K562 (cell line): ENCODE measurements around the gene PIM3. TPM values are rescaled to one million over a fixed set of nuclear protein-coding genes. Genes with fewer than 3 reads are reported as not detected.

ENCODE experiments used
- E2F3 ChIP-seq: fragments of 250-450 bp; sonication (Bioruptor Pico); IDR thresholded peaks from 2 replicates; pipeline ENCODE4 v1.4.0; 2020; ENCODE audit warnings: mild to moderate bottlenecking
- EGR1 ChIP-seq: fragments of 450-650 bp; conservative IDR thresholded peaks from 2 replicates; pipeline ENCODE4 v1.6.1; 2017; ENCODE audit warnings: mild to moderate bottlenecking
- EZH2 ChIP-seq: IDR thresholded peaks from 2 replicates; pipeline ENCODE4 v1.6.1; 2012; ENCODE audit warnings: low read depth, mild to moderate bottlenecking, inconsistent platforms, low read length, borderline replicate concordance
- GABPA ChIP-seq: fragments of 200-800 bp; sonication (Bioruptor generic); conservative IDR thresholded peaks from 2 replicates; pipeline ENCODE4 v1.6.1; 2016; ENCODE audit warnings: low read depth, missing genetic modification characterization, missing compliant biosample characterization
- MTA3 ChIP-seq: fragments of 450-650 bp; formaldehyde crosslinking; IDR thresholded peaks from 2 replicates; pipeline ENCODE4 v1.6.1; 2017; ENCODE audit warnings: mild to moderate bottlenecking, borderline replicate concordance
- NR2C1 ChIP-seq, 2 experiments: fragments of 450-650 bp; IDR thresholded peaks; 2 replicates each; pipeline ENCODE4 v1.6.1; 2017; ENCODE audit warnings: mild to moderate bottlenecking in 2 of 2, antibody characterized with exemption in 1 of 2, inconsistent platforms in 1 of 2, missing compliant biosample characterization in 1 of 2, missing genetic modification characterization in 1 of 2
- NRF1 ChIP-seq, 2 experiments: fragments of 450-650 bp; IDR thresholded peaks in 1 of 2; conservative IDR thresholded peaks in 1 of 2; 2 replicates each; pipeline ENCODE4 v1.6.1; 2014; ENCODE audit warnings: mild to moderate bottlenecking in 2 of 2
- POLR2H ChIP-seq: IDR thresholded peaks from 2 replicates; pipeline ENCODE4 v1.6.1; 2016; ENCODE audit warnings: missing genetic modification characterization, low read depth, mild to moderate bottlenecking, control low read depth, missing compliant biosample characterization, moderate library complexity
- TAF7 ChIP-seq: fragments of 450-650 bp; IDR thresholded peaks from 2 replicates; pipeline ENCODE4 v1.6.1; 2016; ENCODE audit warnings: missing genetic modification characterization, missing compliant biosample characterization
- ZBED1 ChIP-seq: IDR thresholded peaks from 2 replicates; pipeline ENCODE4 v1.6.1; 2014
- ZFX ChIP-seq: sonication (generic); formaldehyde crosslinking; IDR thresholded peaks from 2 replicates; pipeline ENCODE4 v1.8.0; 2022; ENCODE audit warnings: mild to moderate bottlenecking, missing genetic modification reagents, moderate library complexity
- polyA plus RNA-seq, 8 experiments: library from polyadenylated mRNA; depleted of rRNA in 4 of 8; stranded (reverse) in 5 of 8; unstranded in 3 of 8; fragments of >200 nt; fragmentation: Nextera tagmentation in 2 of 8; fragmentation: Illumina TruSeq in 1 of 8; extraction: Ambion mirVana in 2 of 8; extraction: Trizol in 1 of 8; gene quantifications; 2 replicates each; pipeline versions ENCODE4 v1.2.1 to v1.2.3, GENCODE V29; 2011 to 2014; ENCODE audit warnings: inconsistent platforms in 1 of 8, missing spikeins in 1 of 8
- total RNA-seq, 7 experiments: library from RNA; depleted of rRNA in 6 of 7; stranded (reverse); fragments of >200 nt in 6 of 7; fragmentation: Illumina TruSeq in 2 of 7; extraction: Trizol in 2 of 7; gene quantifications; 2 replicates each; pipeline versions ENCODE4 v1.2.1 to v1.2.3, GENCODE V29; 2011 to 2021; ENCODE audit warnings: low replicate concordance in 1 of 7
- TF ChIP-seq, protein P1 (sequence below): fragments of 250-450 bp; sonication (Bioruptor Pico); IDR thresholded peaks from 2 replicates; pipeline ENCODE4 v1.4.0; 2020; ENCODE audit warnings: mild to moderate bottlenecking, moderate library complexity, borderline replicate concordance
- TF ChIP-seq, protein P2 (sequence below): sonication (generic); formaldehyde crosslinking; IDR thresholded peaks from 2 replicates; pipeline ENCODE4 v1.8.0; 2022; ENCODE audit warnings: mild to moderate bottlenecking, low read depth, missing genetic modification reagents
- TF ChIP-seq, protein P3 (sequence below): fragments of 250-450 bp; sonication (Bioruptor Pico); IDR thresholded peaks from 2 replicates; pipeline ENCODE4 v1.9.0; 2021; ENCODE audit warnings: mild to moderate bottlenecking, inconsistent platforms
- TF ChIP-seq, protein P4 (sequence below): fragments of 250-450 bp; sonication (Bioruptor Pico); IDR thresholded peaks from 2 replicates; pipeline ENCODE4 v1.8.0; 2022; ENCODE audit warnings: moderate library complexity, mild to moderate bottlenecking, inconsistent platforms
- TF ChIP-seq, protein P5 (sequence below): sonication (generic); formaldehyde crosslinking; IDR thresholded peaks from 2 replicates; pipeline ENCODE4 v1.8.0; 2022; ENCODE audit warnings: mild to moderate bottlenecking, missing genetic modification reagents, borderline replicate concordance
- TF ChIP-seq, protein P6 (sequence below): sonication (generic); formaldehyde crosslinking; IDR thresholded peaks from 2 replicates; pipeline ENCODE4 v1.9.0; 2022; ENCODE audit warnings: mild to moderate bottlenecking, missing genetic modification reagents

Gene PIM3
- total and polyA plus RNA-seq, 9 of the 15 experiments (the other 6 are each of a cell fraction or from before 2014, with no cell fraction given): 0.24 to 40.5 (median 5.3) TPM

DNA sequence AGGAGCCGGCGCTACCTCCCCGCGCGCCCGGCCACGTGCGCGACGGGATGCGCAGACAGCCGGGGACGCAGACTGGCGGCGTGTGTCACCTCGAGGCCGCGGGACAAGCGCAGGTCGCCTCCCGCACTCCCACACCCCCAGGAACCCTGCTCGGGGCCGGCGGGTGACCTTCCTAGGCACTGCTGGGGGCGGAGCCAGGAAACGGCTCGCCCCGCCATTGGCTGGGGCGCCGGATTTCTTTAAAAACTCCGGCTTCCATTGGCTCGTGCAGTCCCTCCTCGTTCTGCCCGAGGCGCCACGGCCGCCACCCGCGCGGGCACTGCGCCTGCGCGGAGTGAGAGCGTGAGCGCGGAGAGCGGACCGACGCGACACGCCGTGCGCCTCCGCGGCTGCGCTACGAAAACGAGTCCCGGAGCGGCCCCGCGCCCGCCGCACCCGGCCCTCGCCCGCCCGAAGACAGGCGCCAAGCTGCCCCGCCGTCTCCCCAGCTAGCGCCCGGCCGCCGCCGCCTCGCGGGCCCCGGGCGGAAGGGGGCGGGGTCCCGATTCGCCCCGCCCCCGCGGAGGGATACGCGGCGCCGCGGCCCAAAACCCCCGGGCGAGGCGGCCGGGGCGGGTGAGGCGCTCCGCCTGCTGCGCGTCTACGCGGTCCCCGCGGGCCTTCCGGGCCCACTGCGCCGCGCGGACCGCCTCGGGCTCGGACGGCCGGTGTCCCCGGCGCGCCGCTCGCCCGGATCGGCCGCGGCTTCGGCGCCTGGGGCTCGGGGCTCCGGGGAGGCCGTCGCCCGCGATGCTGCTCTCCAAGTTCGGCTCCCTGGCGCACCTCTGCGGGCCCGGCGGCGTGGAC is at the start of gene PIM3 (continued):
- TF ChIP-seq, protein P1, sequence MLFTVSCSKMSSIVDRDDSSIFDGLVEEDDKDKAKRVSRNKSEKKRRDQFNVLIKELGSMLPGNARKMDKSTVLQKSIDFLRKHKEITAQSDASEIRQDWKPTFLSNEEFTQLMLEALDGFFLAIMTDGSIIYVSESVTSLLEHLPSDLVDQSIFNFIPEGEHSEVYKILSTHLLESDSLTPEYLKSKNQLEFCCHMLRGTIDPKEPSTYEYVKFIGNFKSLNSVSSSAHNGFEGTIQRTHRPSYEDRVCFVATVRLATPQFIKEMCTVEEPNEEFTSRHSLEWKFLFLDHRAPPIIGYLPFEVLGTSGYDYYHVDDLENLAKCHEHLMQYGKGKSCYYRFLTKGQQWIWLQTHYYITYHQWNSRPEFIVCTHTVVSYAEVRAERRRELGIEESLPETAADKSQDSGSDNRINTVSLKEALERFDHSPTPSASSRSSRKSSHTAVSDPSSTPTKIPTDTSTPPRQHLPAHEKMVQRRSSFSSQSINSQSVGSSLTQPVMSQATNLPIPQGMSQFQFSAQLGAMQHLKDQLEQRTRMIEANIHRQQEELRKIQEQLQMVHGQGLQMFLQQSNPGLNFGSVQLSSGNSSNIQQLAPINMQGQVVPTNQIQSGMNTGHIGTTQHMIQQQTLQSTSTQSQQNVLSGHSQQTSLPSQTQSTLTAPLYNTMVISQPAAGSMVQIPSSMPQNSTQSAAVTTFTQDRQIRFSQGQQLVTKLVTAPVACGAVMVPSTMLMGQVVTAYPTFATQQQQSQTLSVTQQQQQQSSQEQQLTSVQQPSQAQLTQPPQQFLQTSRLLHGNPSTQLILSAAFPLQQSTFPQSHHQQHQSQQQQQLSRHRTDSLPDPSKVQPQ: no peak
- TF ChIP-seq, protein P2, sequence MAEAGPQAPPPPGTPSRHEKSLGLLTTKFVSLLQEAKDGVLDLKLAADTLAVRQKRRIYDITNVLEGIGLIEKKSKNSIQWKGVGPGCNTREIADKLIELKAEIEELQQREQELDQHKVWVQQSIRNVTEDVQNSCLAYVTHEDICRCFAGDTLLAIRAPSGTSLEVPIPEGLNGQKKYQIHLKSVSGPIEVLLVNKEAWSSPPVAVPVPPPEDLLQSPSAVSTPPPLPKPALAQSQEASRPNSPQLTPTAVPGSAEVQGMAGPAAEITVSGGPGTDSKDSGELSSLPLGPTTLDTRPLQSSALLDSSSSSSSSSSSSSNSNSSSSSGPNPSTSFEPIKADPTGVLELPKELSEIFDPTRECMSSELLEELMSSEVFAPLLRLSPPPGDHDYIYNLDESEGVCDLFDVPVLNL (CRISPR knock-in tag): no peak
- TF ChIP-seq ZBED1: no peak
- TF ChIP-seq EZH2: no peak
- peak; percentile 94 to 95 for TF ChIP-seq NRF1 (conservative IDR thresholded peaks at IDR 0.05 in 1 of 2, IDR thresholded peaks at IDR 0.05 in 1 of 2)
- TF ChIP-seq POLR2H (tag): no peak; the same call in 1 of the 2 replicates
- peak; percentile 46 for TF ChIP-seq EGR1
- no peak for TF ChIP-seq E2F3 (CRISPR knock-in tag)
- TF ChIP-seq, protein P3, sequence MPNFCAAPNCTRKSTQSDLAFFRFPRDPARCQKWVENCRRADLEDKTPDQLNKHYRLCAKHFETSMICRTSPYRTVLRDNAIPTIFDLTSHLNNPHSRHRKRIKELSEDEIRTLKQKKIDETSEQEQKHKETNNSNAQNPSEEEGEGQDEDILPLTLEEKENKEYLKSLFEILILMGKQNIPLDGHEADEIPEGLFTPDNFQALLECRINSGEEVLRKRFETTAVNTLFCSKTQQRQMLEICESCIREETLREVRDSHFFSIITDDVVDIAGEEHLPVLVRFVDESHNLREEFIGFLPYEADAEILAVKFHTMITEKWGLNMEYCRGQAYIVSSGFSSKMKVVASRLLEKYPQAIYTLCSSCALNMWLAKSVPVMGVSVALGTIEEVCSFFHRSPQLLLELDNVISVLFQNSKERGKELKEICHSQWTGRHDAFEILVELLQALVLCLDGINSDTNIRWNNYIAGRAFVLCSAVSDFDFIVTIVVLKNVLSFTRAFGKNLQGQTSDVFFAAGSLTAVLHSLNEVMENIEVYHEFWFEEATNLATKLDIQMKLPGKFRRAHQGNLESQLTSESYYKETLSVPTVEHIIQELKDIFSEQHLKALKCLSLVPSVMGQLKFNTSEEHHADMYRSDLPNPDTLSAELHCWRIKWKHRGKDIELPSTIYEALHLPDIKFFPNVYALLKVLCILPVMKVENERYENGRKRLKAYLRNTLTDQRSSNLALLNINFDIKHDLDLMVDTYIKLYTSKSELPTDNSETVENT (CRISPR knock-in tag): peak; percentile 66; the same call in 1 of the 2 replicates
- TF ChIP-seq NR2C1 (IDR thresholded peaks at IDR 0.05): no peak
- no peak for TF ChIP-seq NR2C1 (tag; IDR thresholded peaks at IDR 0.05)
- TF ChIP-seq TAF7 (tag): no peak
- TF ChIP-seq, protein P4, sequence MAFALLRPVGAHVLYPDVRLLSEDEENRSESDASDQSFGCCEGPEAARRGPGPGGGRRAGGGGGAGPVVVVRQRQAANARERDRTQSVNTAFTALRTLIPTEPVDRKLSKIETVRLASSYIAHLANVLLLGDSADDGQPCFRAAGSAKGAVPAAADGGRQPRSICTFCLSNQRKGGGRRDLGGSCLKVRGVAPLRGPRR: no peak
- TF ChIP-seq GABPA (tag): peak; percentile 88
- TF ChIP-seq ZFX: peak; percentile 64
- peak; percentile 68 for TF ChIP-seq MTA3
- TF ChIP-seq, protein P5, sequence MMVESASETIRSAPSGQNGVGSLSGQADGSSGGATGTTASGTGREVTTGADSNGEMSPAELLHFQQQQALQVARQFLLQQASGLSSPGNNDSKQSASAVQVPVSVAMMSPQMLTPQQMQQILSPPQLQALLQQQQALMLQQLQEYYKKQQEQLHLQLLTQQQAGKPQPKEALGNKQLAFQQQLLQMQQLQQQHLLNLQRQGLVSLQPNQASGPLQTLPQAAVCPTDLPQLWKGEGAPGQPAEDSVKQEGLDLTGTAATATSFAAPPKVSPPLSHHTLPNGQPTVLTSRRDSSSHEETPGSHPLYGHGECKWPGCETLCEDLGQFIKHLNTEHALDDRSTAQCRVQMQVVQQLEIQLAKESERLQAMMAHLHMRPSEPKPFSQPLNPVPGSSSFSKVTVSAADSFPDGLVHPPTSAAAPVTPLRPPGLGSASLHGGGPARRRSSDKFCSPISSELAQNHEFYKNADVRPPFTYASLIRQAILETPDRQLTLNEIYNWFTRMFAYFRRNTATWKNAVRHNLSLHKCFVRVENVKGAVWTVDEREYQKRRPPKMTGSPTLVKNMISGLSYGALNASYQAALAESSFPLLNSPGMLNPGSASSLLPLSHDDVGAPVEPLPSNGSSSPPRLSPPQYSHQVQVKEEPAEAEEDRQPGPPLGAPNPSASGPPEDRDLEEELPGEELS (CRISPR knock-in tag): no peak
- TF ChIP-seq, protein P6, sequence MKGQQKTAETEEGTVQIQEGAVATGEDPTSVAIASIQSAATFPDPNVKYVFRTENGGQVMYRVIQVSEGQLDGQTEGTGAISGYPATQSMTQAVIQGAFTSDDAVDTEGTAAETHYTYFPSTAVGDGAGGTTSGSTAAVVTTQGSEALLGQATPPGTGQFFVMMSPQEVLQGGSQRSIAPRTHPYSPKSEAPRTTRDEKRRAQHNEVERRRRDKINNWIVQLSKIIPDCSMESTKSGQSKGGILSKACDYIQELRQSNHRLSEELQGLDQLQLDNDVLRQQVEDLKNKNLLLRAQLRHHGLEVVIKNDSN: peak; percentile 71
